Measurements from ENCODE around the gene MRPL9. TPM values are rescaled to one million over a fixed set of nuclear protein-coding genes. Genes with fewer than 3 reads are reported as not detected.
A peak's percentile ranks its signal among the peaks of the same experiment; 100 is the strongest.
"Not testable (repeated sequence)": the region's sequence is repeated elsewhere in the genome, so short reads cannot be mapped to it uniquely, and the experiment has no call there.

Gene MRPL9
- total RNA-seq, 4 donors from 2014 or later = 61.4 to 74.7 (median 65.6) TPM

GRCh38 chr1:151790071-151790939, 27.0 kb upstream of the MRPL9 start, which contains the start of gene TDRKH:
TSS of gene TDRKH (minus strand) at chr1:151790500. CDS start at chr1:151783022, 7,478 bp downstream.
- DNase-seq = peak; percentile 99

DNA sequence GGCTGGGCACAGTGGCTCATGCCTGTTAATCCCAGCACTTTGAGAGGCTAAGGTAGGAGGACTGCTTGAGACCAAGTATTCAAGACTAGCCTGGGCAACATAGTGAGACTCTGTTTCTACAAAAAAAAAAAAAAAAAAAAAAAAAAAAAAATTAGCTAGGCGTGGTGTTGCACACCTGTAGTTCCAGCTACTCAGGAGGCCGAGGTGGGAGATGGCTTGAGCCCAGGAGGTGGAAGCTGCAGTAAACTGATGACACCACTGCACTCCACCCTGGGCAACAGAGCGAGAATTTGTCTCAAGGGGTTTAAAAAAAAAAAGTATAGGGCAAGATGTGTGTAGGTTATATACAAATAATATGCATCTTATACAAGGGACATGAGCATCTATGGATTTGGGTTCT, 24.4 kb upstream of the MRPL9 start:
- no peaks in the 10 kb centered on the region for H3K36me3 ChIP-seq
- peaks cover 12 to 14% of the 10 kb centered on the region in 2 donors for H3K4me1 ChIP-seq
- H3K27me3 ChIP-seq = no peaks in the 10 kb centered on the region
- DNase-seq (no peak), ATAC-seq (no peak)
- no peaks in the 10 kb centered on the region for H3K9me3 ChIP-seq
- H3K27ac ChIP-seq = no peak overlapping the region
- H3K4me3 ChIP-seq = no peak overlapping the region
- in situ Hi-C loops (cut with MboI; ENCODE audit: low sequenced_read_pairs in 4 of 4) (loop anchor here in 1 of 4 donors (5.0 kb wide), 1 partner anchor 40 kb away; no protein-coding TSS in a partner anchor), intact Hi-C loops (cut with DNase I; ENCODE audit: low total_unique reads) (no loop called here)
- no peak for TF ChIP-seq POLR2A (IDR thresholded peaks at IDR 0.05)
- TF ChIP-seq, protein P1, sequence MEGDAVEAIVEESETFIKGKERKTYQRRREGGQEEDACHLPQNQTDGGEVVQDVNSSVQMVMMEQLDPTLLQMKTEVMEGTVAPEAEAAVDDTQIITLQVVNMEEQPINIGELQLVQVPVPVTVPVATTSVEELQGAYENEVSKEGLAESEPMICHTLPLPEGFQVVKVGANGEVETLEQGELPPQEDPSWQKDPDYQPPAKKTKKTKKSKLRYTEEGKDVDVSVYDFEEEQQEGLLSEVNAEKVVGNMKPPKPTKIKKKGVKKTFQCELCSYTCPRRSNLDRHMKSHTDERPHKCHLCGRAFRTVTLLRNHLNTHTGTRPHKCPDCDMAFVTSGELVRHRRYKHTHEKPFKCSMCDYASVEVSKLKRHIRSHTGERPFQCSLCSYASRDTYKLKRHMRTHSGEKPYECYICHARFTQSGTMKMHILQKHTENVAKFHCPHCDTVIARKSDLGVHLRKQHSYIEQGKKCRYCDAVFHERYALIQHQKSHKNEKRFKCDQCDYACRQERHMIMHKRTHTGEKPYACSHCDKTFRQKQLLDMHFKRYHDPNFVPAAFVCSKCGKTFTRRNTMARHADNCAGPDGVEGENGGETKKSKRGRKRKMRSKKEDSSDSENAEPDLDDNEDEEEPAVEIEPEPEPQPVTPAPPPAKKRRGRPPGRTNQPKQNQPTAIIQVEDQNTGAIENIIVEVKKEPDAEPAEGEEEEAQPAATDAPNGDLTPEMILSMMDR (IDR thresholded peaks at IDR 0.05 in 4 of 5, conservative IDR thresholded peaks at IDR 0.05 in 1 of 5) = no peak

More at GRCh38 chr1:151790071-151790939, 27.0 kb upstream of the MRPL9 start, which contains the start of gene TDRKH:
- peak; percentile 65 to 86 for TF ChIP-seq POLR2A (IDR thresholded peaks at IDR 0.05)
- TF ChIP-seq, protein P1 (IDR thresholded peaks at IDR 0.05 in 4 of 5, conservative IDR thresholded peaks at IDR 0.05 in 1 of 5) = peak in 3 of 5 experiments; percentile 23 to 40 (median 39)
- Histone ChIP-seq H3K27ac (peak within 1 kb of the TSS; percentile 75 to 80 (median 80)), H3K4me1 (peaks cover 12 to 14% of the 10 kb centered on the region in 2 donors), H3K4me3 (peak within 1 kb of the TSS; percentile 63 to 88 (median 84)), H3K27me3 (no peaks in the 10 kb centered on the region), H3K36me3 (no peaks in the 10 kb centered on the region), H3K9me3 (no peaks in the 10 kb centered on the region)
- intact Hi-C loops (cut with DNase I; ENCODE audit: low total_unique reads) (loop anchor here (1.0 kb wide), 4 partner anchors 27 to 178 kb away; partner anchors contain the start of genes MRPL9 and SNX27), in situ Hi-C loops (cut with MboI; ENCODE audit: low sequenced_read_pairs in 4 of 4) (no loop called here)
- peak; percentile 99 for ATAC-seq

DNA sequence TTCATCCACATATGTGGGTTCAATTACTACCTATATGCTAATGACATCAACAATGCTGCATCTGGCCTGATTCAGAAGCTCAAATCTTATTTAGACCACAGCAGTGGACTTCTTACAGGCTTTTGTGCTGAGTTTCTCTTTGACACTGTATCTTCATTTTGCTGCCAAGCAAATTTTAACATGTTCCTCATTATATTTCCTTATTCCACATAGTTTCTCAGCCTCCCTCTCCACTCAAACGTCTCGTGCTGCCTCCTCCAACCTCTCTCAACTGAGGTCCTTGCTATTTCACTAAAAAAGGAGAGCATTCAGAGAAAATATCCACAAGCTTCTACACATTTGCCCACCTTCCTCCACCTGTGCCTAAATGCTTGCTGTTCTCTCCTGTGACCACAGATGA, 20.5 kb upstream of the MRPL9 start:
- H3K4me1 ChIP-seq = no peaks in the 10 kb centered on the region
- ATAC-seq = no peak
- peaks cover 0 to 14% of the 10 kb centered on the region in 2 donors for H3K36me3 ChIP-seq
- no peak overlapping the region for H3K27ac ChIP-seq
- no peaks in the 10 kb centered on the region for H3K9me3 ChIP-seq
- TF ChIP-seq, protein P1 (IDR thresholded peaks at IDR 0.05 in 4 of 5, conservative IDR thresholded peaks at IDR 0.05 in 1 of 5) = no peak
- no peak for TF ChIP-seq POLR2A (IDR thresholded peaks at IDR 0.05)
- no peak for DNase-seq
- no peaks in the 10 kb centered on the region for H3K27me3 ChIP-seq
- in situ Hi-C loops (cut with MboI; ENCODE audit: low sequenced_read_pairs in 4 of 4) (no loop called here), intact Hi-C loops (cut with DNase I; ENCODE audit: low total_unique reads) (no loop called here)
- no peak overlapping the region for H3K4me3 ChIP-seq

DNA sequence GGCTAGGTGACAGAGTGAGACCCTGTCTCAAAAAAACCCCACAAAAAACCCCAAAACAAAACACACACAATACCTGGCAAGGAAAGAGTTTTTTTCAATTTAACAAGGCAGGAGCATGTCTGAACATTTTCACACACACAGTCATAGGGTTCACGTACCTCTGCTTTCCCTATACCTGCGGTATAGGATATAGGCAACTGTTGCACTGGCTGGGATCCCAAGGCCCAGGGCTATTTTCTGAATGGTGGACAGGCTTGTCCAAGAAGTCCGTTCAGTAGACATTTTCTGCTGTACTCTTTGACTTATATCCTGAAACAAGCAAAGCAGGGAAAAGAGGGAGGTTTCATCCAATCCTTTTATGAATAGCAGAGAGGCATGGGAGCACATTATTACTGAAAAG, 19.4 kb upstream of the MRPL9 start:
- no peaks in the 10 kb centered on the region for H3K4me1 ChIP-seq
- TF ChIP-seq POLR2A (IDR thresholded peaks at IDR 0.05) = no peak
- TF ChIP-seq, protein P1 (IDR thresholded peaks at IDR 0.05 in 4 of 5, conservative IDR thresholded peaks at IDR 0.05 in 1 of 5) = no peak
- H3K9me3 ChIP-seq = no peaks in the 10 kb centered on the region
- H3K36me3 ChIP-seq = peaks cover 0 to 24% of the 10 kb centered on the region in 2 donors
- in situ Hi-C loops (cut with MboI; ENCODE audit: low sequenced_read_pairs in 4 of 4) (no loop called here), intact Hi-C loops (cut with DNase I; ENCODE audit: low total_unique reads) (no loop called here)
- ATAC-seq = no peak
- H3K4me3 ChIP-seq = no peak overlapping the region
- DNase-seq = no peak
- H3K27me3 ChIP-seq = no peaks in the 10 kb centered on the region
- no peak overlapping the region for H3K27ac ChIP-seq

- peaks cover 0 to 25% of the 10 kb centered on the region in 2 donors for H3K36me3 ChIP-seq
- H3K27me3 ChIP-seq; intact Hi-C loops (cut with DNase I; ENCODE audit: low total_unique reads); H3K4me3 ChIP-seq; in situ Hi-C loops (cut with MboI; ENCODE audit: low sequenced_read_pairs in 4 of 4); H3K9me3 ChIP-seq; DNase-seq; ATAC-seq; H3K27ac ChIP-seq; H3K4me1 ChIP-seq: not testable (repeated sequence)
Measured at GRCh38 chr1:151782026-151782425, 18.7 kb upstream of the MRPL9 start.

- H3K27ac ChIP-seq; H3K9me3 ChIP-seq; intact Hi-C loops (cut with DNase I; ENCODE audit: low total_unique reads); H3K4me1 ChIP-seq; H3K4me3 ChIP-seq; in situ Hi-C loops (cut with MboI; ENCODE audit: low sequenced_read_pairs in 4 of 4); DNase-seq; ATAC-seq; H3K27me3 ChIP-seq: not testable (repeated sequence)
- H3K36me3 ChIP-seq = peaks cover 0 to 29% of the 10 kb centered on the region in 2 donors
Measured at GRCh38 chr1:151780736-151781135, 17.4 kb upstream of the MRPL9 start.

Measured in gastrocnemius medialis (tissue), 4 donors.